SK-N-SH (cell line): ENCODE measurements around the gene TOP3B. TPM values are rescaled to one million over a fixed set of nuclear protein-coding genes. Genes with fewer than 3 reads are reported as not detected.
A peak's percentile ranks its signal among the peaks of the same experiment; 100 is the strongest.

Experiments
- CTCF ChIA-PET: fragments of 300-600, 350-600 bp; formaldehyde crosslinking; extraction: SDS; loops from one replicate; lab custom pipeline; 2021; lab: Yijun Ruan, JAX
- POLR2A ChIA-PET: fragments of 350-600 bp; sonication (Branson Sonifier 250); formaldehyde crosslinking; extraction: SDS; loops from one replicate; lab custom pipeline; 2020; ENCODE audit warnings: antibody characterized with exemption, inconsistent platforms; lab: Yijun Ruan, JAX
- DNase-seq: peaks from one replicate; pipeline ENCODE4 v3.0.0; 2012
- H2AFZ ChIP-seq: fragments of 200-600 bp; sonication (generic); 2 replicates; pipeline ENCODE4 v1.8.1; 2016; ENCODE audit warnings: antibody characterized with exemption, mild to moderate bottlenecking, low read depth
- H3F3A ChIP-seq: fragments of 200-600 bp; sonication (generic); replicated peaks from 2 replicates; pipeline ENCODE3; 2016; ENCODE audit warnings: antibody characterized with exemption, mild to moderate bottlenecking; ENCODE audit not compliant: insufficient read depth
- H3K27ac ChIP-seq, 2 experiments: fragments of 200-500 bp in 1 of 2; fragments of 200-600 bp in 1 of 2; sonication (Bioruptor generic) in 1 of 2; sonication (generic), shearing (Covaris generic) in 1 of 2; 2 replicates each; pipeline versions ENCODE4 v1.5.1 to v1.6.1; 2014 to 2016; ENCODE audit warnings: low read depth in 2 of 2, inconsistent platforms in 1 of 2, low read length in 1 of 2, mild to moderate bottlenecking in 1 of 2, mixed read lengths in 1 of 2
- H3K27me3 ChIP-seq: fragments of 200-600 bp; sonication (generic), shearing (Covaris generic); 2 replicates; pipeline ENCODE4 v1.6.1; 2016; ENCODE audit warnings: mixed run types; ENCODE audit not compliant: insufficient read depth
- H3K36me3 ChIP-seq, 2 experiments: fragments of 200-500 bp in 1 of 2; fragments of 200-600 bp in 1 of 2; sonication (Bioruptor generic) in 1 of 2; sonication (generic) in 1 of 2; replicated peaks in 1 of 2; 2 replicates each; pipeline versions ENCODE3 to v1.5.1; 2014 to 2016; ENCODE audit warnings: low read length in 1 of 2, mild to moderate bottlenecking in 1 of 2; ENCODE audit not compliant: insufficient read depth in 2 of 2, control insufficient read depth in 1 of 2
- H3K4me1 ChIP-seq, 2 experiments: fragments of 200-500 bp in 1 of 2; fragments of 200-600 bp in 1 of 2; sonication (Bioruptor generic) in 1 of 2; sonication (generic), shearing (Covaris generic) in 1 of 2; 2 replicates each; pipeline versions ENCODE4 v1.5.1 to v1.6.1; 2014 to 2016; ENCODE audit warnings: low read depth in 1 of 2, low read length in 1 of 2, mixed run types in 1 of 2; ENCODE audit not compliant: insufficient read depth in 2 of 2, control insufficient read depth in 1 of 2
- H3K4me2 ChIP-seq: fragments of 200-600 bp; sonication (generic), shearing (Covaris generic); 2 replicates; pipeline ENCODE4 v1.6.1; 2017; ENCODE audit warnings: mixed run types
- H3K4me3 ChIP-seq, 2 experiments: fragments of 200-500 bp in 1 of 2; fragments of 200-600 bp in 1 of 2; sonication (Bioruptor generic) in 1 of 2; sonication (generic), shearing (Covaris generic) in 1 of 2; 2 replicates each; pipeline versions ENCODE4 v1.5.1 to v1.8.1; 2014 to 2016; ENCODE audit warnings: low read depth in 2 of 2, inconsistent platforms in 1 of 2, low read length in 1 of 2, mild to moderate bottlenecking in 1 of 2, mixed read lengths in 1 of 2, moderate library complexity in 1 of 2
- H3K79me2 ChIP-seq: fragments of 200-600 bp; sonication (generic); 2 replicates; pipeline ENCODE4 v1.8.1; 2017; ENCODE audit warnings: mild to moderate bottlenecking; ENCODE audit not compliant: insufficient read depth
- H3K9ac ChIP-seq: fragments of 200-600 bp; sonication (generic); 2 replicates; pipeline ENCODE4 v1.6.1; 2017; ENCODE audit warnings: mixed run types
- H3K9me2 ChIP-seq: fragments of 200-600 bp; sonication (generic); 2 replicates; pipeline ENCODE4 v1.6.1; 2017; ENCODE audit warnings: mixed run types
- H3K9me3 ChIP-seq: fragments of 200-600 bp; sonication (generic); 2 replicates; pipeline ENCODE4 v1.6.1; 2017; ENCODE audit warnings: mixed run types, mild to moderate bottlenecking, moderate library complexity
- H4K20me1 ChIP-seq: fragments of 200-600 bp; sonication (generic); 2 replicates; pipeline ENCODE4 v1.6.1; 2017; ENCODE audit warnings: mild to moderate bottlenecking, mixed run types; ENCODE audit not compliant: insufficient read depth
- CHD2 ChIP-seq: fragments of 150-350 bp; IDR thresholded peaks from 2 replicates; pipeline ENCODE4 v1.6.1; 2018; ENCODE audit warnings: low read length; ENCODE audit not compliant: partially characterized antibody
- ELF1 ChIP-seq: IDR thresholded peaks from 2 replicates; pipeline ENCODE4 v1.4.0; 2012
- EP300 ChIP-seq, 2 experiments: IDR thresholded peaks; 2 replicates each; pipeline versions ENCODE4 v1.4.0 to v1.6.1; 2012; ENCODE audit warnings: borderline replicate concordance in 1 of 2, low read depth in 1 of 2, low read length in 1 of 2
- EZH2phosphoT487 ChIP-seq: fragments of 200-600 bp; sonication (generic); IDR thresholded peaks from 2 replicates; pipeline ENCODE4 v1.6.1; 2017; ENCODE audit warnings: low read depth, mixed run types, mild to moderate bottlenecking, antibody characterized with exemption, moderate library complexity, borderline replicate concordance
- FOSL2 ChIP-seq: IDR thresholded peaks from 2 replicates; pipeline ENCODE4 v1.4.0; 2012; ENCODE audit warnings: low read depth, mild to moderate bottlenecking, moderate library complexity, borderline replicate concordance
- GABPA ChIP-seq: IDR thresholded peaks from 2 replicates; pipeline ENCODE4 v1.4.0; 2012; ENCODE audit warnings: low read depth, mild to moderate bottlenecking
- JUND ChIP-seq: IDR thresholded peaks from 2 replicates; pipeline ENCODE4 v1.4.0; 2012
- MEF2A ChIP-seq: IDR thresholded peaks from 2 replicates; pipeline ENCODE4 v1.4.0; 2012; ENCODE audit warnings: low read depth, borderline replicate concordance
- MXI1 ChIP-seq: IDR thresholded peaks from 2 replicates; pipeline ENCODE4 v1.6.1; 2012; ENCODE audit warnings: mild to moderate bottlenecking, low read depth, low read length, improper control_type of control experiment
- NRF1 ChIP-seq: IDR thresholded peaks from 2 replicates; pipeline ENCODE4 v1.6.1; 2012; ENCODE audit warnings: low read depth, mild to moderate bottlenecking, low read length
- POLR2AphosphoS5 ChIP-seq: IDR thresholded peaks from 2 replicates; pipeline ENCODE4 v1.6.1; 2012; ENCODE audit warnings: low read depth, low read length
- RAD21 ChIP-seq: IDR thresholded peaks from 2 replicates; pipeline ENCODE4 v1.6.1; 2012; ENCODE audit warnings: mild to moderate bottlenecking, low read length
- RCOR1 ChIP-seq: fragments of 150-350 bp; IDR thresholded peaks from 2 replicates; pipeline ENCODE4 v1.6.1; 2017; ENCODE audit warnings: antibody characterized with exemption, low read length
- RFX5 ChIP-seq: IDR thresholded peaks from 2 replicates; pipeline ENCODE4 v1.6.1; 2012; ENCODE audit warnings: mild to moderate bottlenecking, improper control_type of control experiment, low read length
- RXRA ChIP-seq: IDR thresholded peaks from 2 replicates; pipeline ENCODE4 v1.4.0; 2012; ENCODE audit warnings: low read depth, mild to moderate bottlenecking, borderline replicate concordance
- SIN3A ChIP-seq: IDR thresholded peaks from 2 replicates; pipeline ENCODE4 v1.6.1; 2012; ENCODE audit warnings: low read depth, mild to moderate bottlenecking, low read length, moderate library complexity, borderline replicate concordance
- SMC3 ChIP-seq: IDR thresholded peaks from 2 replicates; pipeline ENCODE4 v1.6.1; 2012; ENCODE audit warnings: low read depth, low read length, improper control_type of control experiment
- TCF12 ChIP-seq: IDR thresholded peaks from 2 replicates; pipeline ENCODE4 v1.4.0; 2012
- TEAD4 ChIP-seq: IDR thresholded peaks from 2 replicates; pipeline ENCODE4 v1.4.0; 2012; ENCODE audit warnings: mild to moderate bottlenecking, borderline replicate concordance; ENCODE audit not compliant: insufficient read depth
- WGBS: methylation state at CpG from one replicate; pipeline ENCODE4 v1.1.6; 2017; ENCODE audit warnings: low lambda C conversion rate; 5-methylcytosine and 5-hydroxymethylcytosine counted together
- polyA plus RNA-seq, 3 experiments: library from polyadenylated mRNA; depleted of rRNA; stranded (reverse); fragments of >200 nt; gene quantifications; 2 replicates each; pipeline ENCODE4 v1.2.3, GENCODE V29; 2012
- TF ChIP-seq, protein P1 (sequence below): IDR thresholded peaks from 2 replicates; pipeline ENCODE4 v1.4.0; 2012; ENCODE audit warnings: low read depth, borderline replicate concordance
- TF ChIP-seq, protein P2 (sequence below): fragments of 150-350 bp; IDR thresholded peaks from 2 replicates; pipeline ENCODE4 v1.6.1; 2016; ENCODE audit warnings: mild to moderate bottlenecking, low read depth, low read length

The TOP3B gene
- polyA plus RNA-seq, 1 of the 3 experiments (the other 2 are of a cell fraction) = 14.4 TPM

DNA sequence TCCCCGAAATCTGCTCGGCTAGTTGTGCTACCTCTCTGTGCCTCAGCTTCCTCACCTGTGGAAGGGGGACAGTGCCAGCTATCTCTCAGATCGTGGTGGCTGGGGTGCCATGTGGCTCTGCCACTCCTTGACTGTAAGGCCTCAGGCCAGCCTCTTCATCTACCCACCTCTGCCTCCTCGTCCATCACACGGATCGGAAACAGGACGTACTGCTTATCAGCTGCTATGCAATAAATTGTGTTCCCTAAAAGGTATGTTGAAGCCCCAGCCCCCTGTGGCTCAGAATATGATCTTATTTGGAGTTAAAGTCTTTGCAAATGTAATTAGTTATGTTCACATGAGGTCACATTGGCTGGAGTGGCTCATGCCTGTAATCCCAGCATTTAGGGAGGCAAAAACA is 37.7 kb downstream of the TOP3B start:
- POLR2A ChIA-PET = interaction anchor here (0.6 kb wide), 1 partner anchor 200 kb away, joined by 3 read pairs; no protein-coding TSS in a partner anchor
- H3K4me3 ChIP-seq = no peak overlapping the region
- TF ChIP-seq JUND (no peak), SIN3A (no peak), MEF2A (no peak), CHD2 (no peak), TCF12 (no peak)
- TF ChIP-seq, protein P1, sequence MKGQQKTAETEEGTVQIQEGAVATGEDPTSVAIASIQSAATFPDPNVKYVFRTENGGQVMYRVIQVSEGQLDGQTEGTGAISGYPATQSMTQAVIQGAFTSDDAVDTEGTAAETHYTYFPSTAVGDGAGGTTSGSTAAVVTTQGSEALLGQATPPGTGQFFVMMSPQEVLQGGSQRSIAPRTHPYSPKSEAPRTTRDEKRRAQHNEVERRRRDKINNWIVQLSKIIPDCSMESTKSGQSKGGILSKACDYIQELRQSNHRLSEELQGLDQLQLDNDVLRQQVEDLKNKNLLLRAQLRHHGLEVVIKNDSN = no peak

DNA sequence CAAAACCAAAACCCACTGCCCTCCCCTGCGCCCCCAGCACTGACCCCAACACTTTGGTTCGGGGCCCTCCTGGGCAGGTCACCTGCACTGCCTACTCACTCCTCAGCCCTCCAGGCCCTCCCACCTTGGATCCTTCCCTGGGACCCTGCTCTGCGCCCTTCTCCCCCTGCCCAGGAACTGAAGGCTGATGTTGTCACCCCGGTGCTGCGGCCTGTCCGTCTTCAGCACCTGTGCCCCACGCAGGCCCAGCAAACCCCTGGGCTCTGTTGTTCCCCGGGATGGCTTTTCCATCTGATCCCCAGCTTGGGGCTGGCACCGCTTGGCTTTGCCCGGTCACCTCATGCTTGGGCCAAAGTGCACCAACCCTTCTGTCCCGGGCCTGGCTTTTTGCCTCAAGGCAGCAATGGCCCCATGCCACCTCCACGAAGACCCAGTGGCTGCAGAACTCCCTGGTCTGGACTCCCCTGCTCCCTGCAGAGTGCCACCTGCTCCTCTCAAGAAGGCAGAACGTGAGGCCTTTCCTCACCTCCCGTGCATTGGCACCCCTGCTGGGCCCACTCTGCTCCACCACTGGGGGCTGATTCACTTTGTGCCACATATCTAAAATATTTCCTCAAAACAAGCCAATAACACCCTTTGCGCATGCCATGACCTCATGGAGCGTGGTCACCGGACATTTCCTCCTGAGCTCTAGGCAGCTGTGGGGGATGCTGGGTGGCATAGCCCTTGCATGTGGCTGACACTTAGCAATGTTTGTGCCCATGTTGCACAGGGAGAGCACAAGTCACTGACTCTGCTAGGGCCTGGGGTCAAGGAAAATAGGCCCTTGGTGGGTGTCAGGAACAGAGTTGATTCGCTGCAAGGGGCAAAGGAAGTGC is 38.8 kb downstream of the TOP3B start:
- H3K9me3 ChIP-seq = no peaks in the 10 kb centered on the region
- peaks cover 9 to 20% of the 10 kb centered on the region in 2 experiments for H3K36me3 ChIP-seq
- H3K9ac ChIP-seq = no peak overlapping the region
- no peak overlapping the region for H2AFZ ChIP-seq
- no peaks in the 10 kb centered on the region for H3K27me3 ChIP-seq
- no peaks in the 10 kb centered on the region for H4K20me1 ChIP-seq
- H3K4me1 ChIP-seq = peaks cover 15 to 51% of the 10 kb centered on the region in 2 experiments; a peak in 3 of 4 replicates
- CTCF ChIA-PET = interaction anchor here (0.7 to 2.2 kb wide), 2 partner anchors 28 to 297 kb away, joined by 3 to 8 read pairs; no protein-coding TSS in a partner anchor
- POLR2A ChIA-PET = no interaction called here
- WGBS = 87% methylated on average over 9 of the region's 18 CpGs
- no peaks in the 10 kb centered on the region for H3K9me2 ChIP-seq
- H3F3A ChIP-seq = peaks cover 28% of the 10 kb centered on the region
- TF ChIP-seq FOSL2 (no peak), GABPA (no peak), TEAD4 (no peak), POLR2AphosphoS5 (no peak), SMC3 (no peak), TCF12 (no peak), RAD21 (no peak), RCOR1 (no peak), EZH2phosphoT487 (no peak), RFX5 (no peak), RXRA (no peak), CHD2 (no peak), NRF1 (no peak), ELF1 (no peak), JUND (no peak), EP300 (IDR thresholded peaks at IDR 0.05; ENCODE audit: borderline replicate concordance in 1 of 2, low read depth in 1 of 2, low read length in 1 of 2) (no peak), MXI1 (no peak)
- TF ChIP-seq, protein P2, sequence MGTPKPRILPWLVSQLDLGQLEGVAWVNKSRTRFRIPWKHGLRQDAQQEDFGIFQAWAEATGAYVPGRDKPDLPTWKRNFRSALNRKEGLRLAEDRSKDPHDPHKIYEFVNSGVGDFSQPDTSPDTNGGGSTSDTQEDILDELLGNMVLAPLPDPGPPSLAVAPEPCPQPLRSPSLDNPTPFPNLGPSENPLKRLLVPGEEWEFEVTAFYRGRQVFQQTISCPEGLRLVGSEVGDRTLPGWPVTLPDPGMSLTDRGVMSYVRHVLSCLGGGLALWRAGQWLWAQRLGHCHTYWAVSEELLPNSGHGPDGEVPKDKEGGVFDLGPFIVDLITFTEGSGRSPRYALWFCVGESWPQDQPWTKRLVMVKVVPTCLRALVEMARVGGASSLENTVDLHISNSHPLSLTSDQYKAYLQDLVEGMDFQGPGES = no peak
- TF ChIP-seq, protein P1 = no peak
- peak overlapping the region in 1 of 2 experiments; percentile 92; a peak in 1 of 4 replicates for H3K27ac ChIP-seq
- H3K4me3 ChIP-seq = no peak overlapping the region
- no peak overlapping the region for H3K4me2 ChIP-seq
- peaks cover 47% of the 10 kb centered on the region for H3K79me2 ChIP-seq
- DNase-seq = no peak

More for the DNA sequence above, 37.7 kb downstream of the TOP3B start:
- CTCF ChIA-PET = interaction anchor here (2.2 kb wide), 1 partner anchor 27 kb away, joined by 8 read pairs; no protein-coding TSS in a partner anchor
- Histone ChIP-seq H3K9me3 (no peaks in the 10 kb centered on the region), H2AFZ (no peak overlapping the region), H3K27me3 (no peaks in the 10 kb centered on the region), H3K36me3 (peaks cover 9 to 20% of the 10 kb centered on the region in 2 experiments), H4K20me1 (no peaks in the 10 kb centered on the region), H3F3A (peaks cover 25% of the 10 kb centered on the region), H3K9ac (no peak overlapping the region), H3K9me2 (no peaks in the 10 kb centered on the region), H3K4me2 (no peak overlapping the region), H3K4me1 (peaks cover 19 to 43% of the 10 kb centered on the region in 2 experiments; a peak in 3 of 4 replicates), H3K27ac (no peak overlapping the region), H3K79me2 (peaks cover 54% of the 10 kb centered on the region)
- no peak for DNase-seq
- 93% methylated on average over 7 of the region's 7 CpGs for WGBS
